Type B pancreatic cell (in vitro differentiated cells): ENCODE measurements around the gene APC. TPM values are rescaled to one million over a fixed set of nuclear protein-coding genes. Genes with fewer than 3 reads are reported as not detected.

Experiments used
- DNase-seq: peaks from one replicate; pipeline ENCODE4 v3.0.0; 2021; ENCODE audit warnings: mixed read lengths; ENCODE audit not compliant: unreplicated experiment; ENCODE audit errors: extremely low spot score
- H3K27ac Mint-ChIP-seq: 2 replicates; pipeline ENCODE4 v1.8.0; 2021; ENCODE audit warnings: mild to moderate bottlenecking, mixed read lengths
- H3K27me3 Mint-ChIP-seq: 2 replicates; pipeline ENCODE4 v1.8.0; 2021; ENCODE audit warnings: mixed read lengths
- H3K36me3 Mint-ChIP-seq: 2 replicates; pipeline ENCODE4 v1.8.0; 2021; ENCODE audit warnings: mixed read lengths
- H3K4me1 Mint-ChIP-seq: one replicate; pipeline ENCODE4 v1.8.0; 2021; ENCODE audit warnings: mixed read lengths; ENCODE audit not compliant: unreplicated experiment
- H3K4me3 Mint-ChIP-seq: 2 replicates; pipeline ENCODE4 v1.8.0; 2021; ENCODE audit warnings: mild to moderate bottlenecking, mixed read lengths
- H3K9me3 Mint-ChIP-seq: 2 replicates; pipeline ENCODE4 v1.8.0; 2021; ENCODE audit warnings: mixed read lengths
- total RNA-seq: library from RNA; stranded (reverse); gene quantifications from 2 replicates; pipeline ENCODE4 v1.2.1, GENCODE V29; 2021; ENCODE audit warnings: low replicate concordance
- TF ChIP-seq, protein P1 (sequence below): fragments of 200-600 bp; sonication (generic); conservative IDR thresholded peaks from 2 replicates; pipeline ENCODE4 v1.5.0; 2021; ENCODE audit warnings: antibody characterized with exemption, mild to moderate bottlenecking

The APC gene
- total RNA-seq, 1 donor from 2014 or later = 47.7 TPM

- no peak for DNase-seq
- Mint-ChIP-seq H3K36me3 (peaks cover 3% of the 10 kb centered on the region), H3K4me3 (no peak overlapping the region), H3K27ac (no peak overlapping the region), H3K9me3 (no peaks in the 10 kb centered on the region), H3K4me1 (peaks cover 5% of the 10 kb centered on the region), H3K27me3 (no peaks in the 10 kb centered on the region)
- TF ChIP-seq, protein P1, sequence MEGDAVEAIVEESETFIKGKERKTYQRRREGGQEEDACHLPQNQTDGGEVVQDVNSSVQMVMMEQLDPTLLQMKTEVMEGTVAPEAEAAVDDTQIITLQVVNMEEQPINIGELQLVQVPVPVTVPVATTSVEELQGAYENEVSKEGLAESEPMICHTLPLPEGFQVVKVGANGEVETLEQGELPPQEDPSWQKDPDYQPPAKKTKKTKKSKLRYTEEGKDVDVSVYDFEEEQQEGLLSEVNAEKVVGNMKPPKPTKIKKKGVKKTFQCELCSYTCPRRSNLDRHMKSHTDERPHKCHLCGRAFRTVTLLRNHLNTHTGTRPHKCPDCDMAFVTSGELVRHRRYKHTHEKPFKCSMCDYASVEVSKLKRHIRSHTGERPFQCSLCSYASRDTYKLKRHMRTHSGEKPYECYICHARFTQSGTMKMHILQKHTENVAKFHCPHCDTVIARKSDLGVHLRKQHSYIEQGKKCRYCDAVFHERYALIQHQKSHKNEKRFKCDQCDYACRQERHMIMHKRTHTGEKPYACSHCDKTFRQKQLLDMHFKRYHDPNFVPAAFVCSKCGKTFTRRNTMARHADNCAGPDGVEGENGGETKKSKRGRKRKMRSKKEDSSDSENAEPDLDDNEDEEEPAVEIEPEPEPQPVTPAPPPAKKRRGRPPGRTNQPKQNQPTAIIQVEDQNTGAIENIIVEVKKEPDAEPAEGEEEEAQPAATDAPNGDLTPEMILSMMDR = no peak
These were observed 14.7 kb downstream of the APC start for GRCh38 chr5:112752335-112752734.

DNA sequence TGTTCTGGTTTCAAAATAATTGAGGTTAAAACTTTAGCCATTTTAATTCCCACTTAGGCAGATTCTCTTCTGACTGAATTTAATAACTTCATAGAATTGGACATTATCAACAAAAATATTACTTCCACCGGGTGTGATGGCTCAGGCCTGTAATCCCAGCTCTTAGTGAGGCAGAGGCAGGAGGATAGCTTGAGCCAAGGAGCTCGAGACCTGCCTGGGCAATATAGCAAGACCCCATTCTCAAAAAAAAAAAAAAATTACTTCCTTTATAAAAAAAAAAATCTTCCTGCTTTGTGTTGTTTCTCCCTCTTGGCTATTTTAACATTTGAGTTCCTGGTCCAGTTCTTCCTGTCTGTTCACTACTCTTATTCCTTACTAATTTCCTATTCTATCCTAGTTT lies 18.0 kb downstream of the APC start:
- H3K27ac Mint-ChIP-seq = no peak overlapping the region
- H3K9me3 Mint-ChIP-seq = no peaks in the 10 kb centered on the region
- TF ChIP-seq, protein P1 = no peak
- H3K4me1 Mint-ChIP-seq = peaks cover 10% of the 10 kb centered on the region
- DNase-seq = no peak
- peaks cover 10% of the 10 kb centered on the region for H3K36me3 Mint-ChIP-seq
- no peaks in the 10 kb centered on the region for H3K27me3 Mint-ChIP-seq
- no peak overlapping the region for H3K4me3 Mint-ChIP-seq

- peak overlapping the region; percentile 27 for H3K27ac Mint-ChIP-seq
- no peaks in the 10 kb centered on the region for H3K9me3 Mint-ChIP-seq
- no peak for DNase-seq
- TF ChIP-seq, protein P1 = peak; percentile 90
- peaks cover 6% of the 10 kb centered on the region for H3K4me1 Mint-ChIP-seq
- H3K27me3 Mint-ChIP-seq = no peaks in the 10 kb centered on the region
- H3K4me3 Mint-ChIP-seq = no peak overlapping the region
- peaks cover 14% of the 10 kb centered on the region for H3K36me3 Mint-ChIP-seq
These were observed 20.0 kb downstream of the APC start for GRCh38 chr5:112757468-112758208.

- TF ChIP-seq, protein P1 = no peak
- H3K27me3 Mint-ChIP-seq = no peaks in the 10 kb centered on the region
- no peak overlapping the region for H3K27ac Mint-ChIP-seq
- H3K4me3 Mint-ChIP-seq = no peak overlapping the region
- peaks cover 14% of the 10 kb centered on the region for H3K36me3 Mint-ChIP-seq
- DNase-seq = no peak
- no peaks in the 10 kb centered on the region for H3K9me3 Mint-ChIP-seq
- peaks cover 6% of the 10 kb centered on the region for H3K4me1 Mint-ChIP-seq
These were observed 21.0 kb downstream of the APC start for GRCh38 chr5:112758676-112759075.

DNA sequence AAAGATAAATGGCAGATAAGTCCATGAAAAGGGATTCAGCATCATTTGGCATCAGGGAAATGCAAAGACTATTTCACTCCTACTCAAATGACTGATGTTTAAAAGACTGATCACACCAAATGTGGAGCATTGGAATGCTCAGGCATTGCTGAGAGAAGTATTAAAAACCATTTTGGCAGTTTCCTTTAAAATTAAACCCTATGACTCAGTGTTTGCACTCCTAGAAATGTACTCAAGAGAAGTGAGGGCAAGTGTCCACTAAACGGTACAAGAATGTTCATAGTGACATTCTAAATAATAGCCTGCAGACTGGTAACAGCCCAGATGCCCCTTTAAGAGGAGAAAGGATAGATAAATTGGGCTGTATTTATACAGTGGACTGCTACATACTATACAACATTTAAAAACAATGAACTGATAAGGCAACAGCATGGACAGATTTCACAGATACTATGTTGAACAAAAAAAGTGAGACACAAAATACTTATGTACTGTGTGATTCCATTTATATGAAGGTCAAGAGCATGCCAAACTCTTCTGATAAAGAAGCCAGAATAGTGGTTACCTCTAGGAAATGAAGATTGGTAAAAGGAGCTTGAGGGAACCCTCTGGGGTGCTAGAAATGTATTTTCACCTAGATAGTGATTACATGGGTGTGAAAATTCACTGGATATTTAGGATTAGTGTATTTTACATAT lies 24.6 kb downstream of the APC start:
- H3K4me1 Mint-ChIP-seq = peaks cover 6% of the 10 kb centered on the region
- no peaks in the 10 kb centered on the region for H3K9me3 Mint-ChIP-seq
- no peak overlapping the region for H3K4me3 Mint-ChIP-seq
- H3K36me3 Mint-ChIP-seq = peaks cover 19% of the 10 kb centered on the region
- H3K27me3 Mint-ChIP-seq = no peaks in the 10 kb centered on the region
- TF ChIP-seq, protein P1 = no peak
- H3K27ac Mint-ChIP-seq = no peak overlapping the region
- DNase-seq = no peak
